Daoy (cell line): Measurements from ENCODE around the gene MRGPRD. TPM values are rescaled to one million over a fixed set of nuclear protein-coding genes. Genes with fewer than 3 reads are reported as not detected.
"Not testable (repeated sequence)": the region's sequence is repeated elsewhere in the genome, so short reads cannot be mapped to it uniquely, and the experiment has no call there.

ENCODE experiments used
- DNase-seq: peaks from one replicate; pipeline ENCODE4 v3.0.0-alpha.2; 2015; ENCODE audit warnings: low read depth
- total RNA-seq: library from RNA; depleted of rRNA; stranded (reverse); fragments of >200 nt; shearing (Covaris generic); gene quantifications from 2 replicates; pipeline ENCODE4 v1.2.3, GENCODE V29; 2014

The MRGPRD gene
- total RNA-seq, 1 experiment from 2014 or later, result not detected

DNA sequence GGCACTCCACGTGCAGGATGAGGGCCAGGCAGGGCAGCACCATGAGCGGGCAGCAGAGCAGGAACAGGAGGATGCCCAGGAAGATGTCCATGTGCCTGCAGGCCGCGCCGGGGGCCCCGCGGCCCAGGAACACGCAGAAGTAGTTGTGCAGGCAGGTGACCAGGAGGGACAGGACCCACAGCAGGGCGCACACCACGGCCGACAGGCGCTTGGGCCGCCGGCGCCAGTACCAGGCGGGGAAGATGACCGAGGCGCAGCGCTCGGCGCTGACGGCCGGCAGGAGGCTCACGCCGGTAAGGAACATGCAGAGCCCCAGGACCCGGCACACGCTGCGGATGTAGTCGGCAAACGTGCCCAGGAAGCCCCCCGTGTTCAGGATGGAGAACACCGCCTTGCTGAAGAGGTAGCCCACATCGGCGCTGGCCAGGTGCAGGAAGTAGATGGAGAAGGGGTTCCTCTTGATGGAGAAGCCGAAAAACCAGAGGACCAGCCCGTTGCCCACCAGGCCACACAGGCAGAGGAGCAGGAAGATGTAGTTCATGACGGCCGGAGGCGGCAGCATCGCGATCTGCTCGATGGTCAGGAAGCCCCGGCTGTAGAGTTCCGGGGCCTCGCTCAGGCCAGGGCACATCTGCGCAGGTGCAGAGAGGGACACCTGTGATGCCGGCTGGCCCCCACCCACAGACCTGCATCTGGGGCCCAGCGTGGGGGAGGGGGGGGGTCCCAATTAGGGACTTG is 25.0 kb upstream of the MRGPRD start:
- DNase-seq, result no peak

DNA sequence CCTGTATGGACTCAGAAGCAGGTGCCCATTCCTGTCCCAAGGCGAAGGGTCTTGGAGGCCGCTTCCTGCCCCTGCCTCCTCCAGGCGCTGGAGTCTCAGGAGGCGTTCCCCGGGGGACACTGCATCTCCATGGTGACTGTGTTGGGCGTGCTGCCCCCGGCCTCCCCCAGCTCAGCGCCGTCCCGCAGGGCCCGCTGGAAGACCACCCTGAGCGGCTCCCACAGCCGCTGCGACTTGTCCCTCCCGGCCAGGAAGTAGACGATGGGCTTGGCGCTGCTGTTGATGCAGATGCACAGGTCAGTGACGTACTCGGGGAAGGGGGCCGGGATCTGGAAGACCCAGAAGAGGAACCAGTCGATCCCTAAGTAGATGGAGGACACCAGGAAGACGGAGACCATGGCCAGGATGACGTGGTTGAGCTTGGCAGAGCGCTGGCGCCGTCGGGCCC is 24.4 kb upstream of the MRGPRD start:
- no peak for DNase-seq

DNA sequence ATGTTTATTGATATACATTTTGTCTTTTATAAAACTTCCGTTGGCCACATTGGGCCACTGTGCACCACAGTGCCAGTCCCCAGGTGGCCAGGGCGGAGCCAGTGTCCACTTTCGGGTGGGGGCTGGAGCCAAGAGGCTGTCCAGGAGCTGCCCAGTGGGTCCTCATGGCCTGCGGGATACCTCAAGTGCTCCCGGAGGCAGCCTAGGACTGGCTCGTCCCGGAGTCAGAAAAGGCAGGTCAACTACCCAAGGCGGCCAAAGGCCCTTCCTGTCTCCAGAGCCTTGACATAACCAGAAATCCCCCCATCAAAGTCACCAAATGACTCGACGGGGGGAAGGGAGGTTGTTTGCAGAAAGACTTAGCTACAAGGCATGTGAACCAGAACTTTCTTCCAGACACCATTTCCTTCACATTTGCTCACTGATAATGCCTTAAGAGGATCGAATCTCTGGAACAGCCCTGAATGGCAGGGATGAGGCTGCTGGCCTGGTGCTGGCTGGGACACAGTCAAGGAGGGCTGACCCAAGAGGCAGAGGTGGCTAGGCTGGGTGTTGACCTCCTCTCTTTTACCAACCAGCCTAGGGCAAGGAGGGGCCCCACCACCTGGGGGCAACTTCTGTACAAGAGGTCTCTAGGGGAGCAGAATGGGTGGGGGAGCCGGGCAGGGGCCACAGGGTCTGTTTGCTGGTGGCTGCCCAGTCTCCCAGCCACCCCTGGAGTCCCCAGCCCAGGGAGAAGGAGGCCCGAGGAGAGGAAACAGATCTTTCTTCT is 23.8 kb upstream of the MRGPRD start:
- DNase-seq, result no peak

DNA sequence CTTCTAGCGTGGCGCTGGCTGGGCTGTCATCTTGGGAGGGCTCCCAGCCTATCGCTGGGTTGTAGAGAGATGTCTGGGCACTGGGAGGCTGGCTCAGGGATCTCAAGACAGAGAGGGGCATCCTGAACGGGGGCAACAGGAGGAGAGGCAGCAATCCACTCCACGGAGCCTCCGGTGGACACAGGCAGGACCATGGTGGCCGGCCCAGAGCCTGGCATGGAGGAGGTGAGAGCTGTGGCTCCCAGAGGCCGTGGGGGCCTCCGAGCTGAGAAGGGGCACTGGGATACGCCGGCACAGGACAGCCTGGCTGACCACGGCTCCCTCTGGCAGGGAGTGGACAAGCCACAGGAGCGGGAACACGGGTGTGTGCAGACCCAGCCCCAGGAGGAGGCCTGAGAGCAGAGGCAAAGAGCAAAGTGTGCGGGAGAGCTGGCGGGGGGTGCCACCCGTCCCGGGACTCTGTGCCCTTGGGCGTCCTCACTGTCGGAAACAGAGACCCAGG is 23.1 kb upstream of the MRGPRD start:
- no peak for DNase-seq

DNA sequence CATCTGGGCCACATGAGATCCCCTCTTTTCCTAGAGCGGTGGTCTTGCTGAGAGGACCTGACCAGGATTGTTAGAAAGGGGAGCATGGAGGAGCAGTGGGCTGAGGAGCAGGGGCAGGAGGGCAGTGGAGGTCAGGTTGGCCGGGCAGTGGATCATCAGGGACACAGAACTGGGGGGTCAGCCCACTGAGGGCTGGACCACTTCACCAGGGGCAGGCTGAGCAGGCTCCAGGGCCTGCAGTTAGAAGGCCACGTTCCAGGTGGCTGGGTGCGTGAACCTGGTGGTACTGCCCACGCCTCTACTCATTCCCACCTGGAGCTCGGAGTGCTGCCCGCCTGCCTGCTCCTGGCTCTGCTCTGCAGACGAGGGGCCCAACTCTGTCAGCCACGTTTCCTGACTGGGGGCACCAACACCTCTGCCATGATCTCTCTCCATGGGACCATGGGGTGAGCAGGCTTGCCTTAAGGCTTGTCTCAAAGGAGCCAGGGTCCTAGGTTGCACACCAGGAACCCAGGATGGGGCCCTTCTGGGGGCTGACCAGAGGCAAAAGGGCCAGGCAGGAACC is 22.6 kb upstream of the MRGPRD start:
- DNase-seq, result no peak

DNA sequence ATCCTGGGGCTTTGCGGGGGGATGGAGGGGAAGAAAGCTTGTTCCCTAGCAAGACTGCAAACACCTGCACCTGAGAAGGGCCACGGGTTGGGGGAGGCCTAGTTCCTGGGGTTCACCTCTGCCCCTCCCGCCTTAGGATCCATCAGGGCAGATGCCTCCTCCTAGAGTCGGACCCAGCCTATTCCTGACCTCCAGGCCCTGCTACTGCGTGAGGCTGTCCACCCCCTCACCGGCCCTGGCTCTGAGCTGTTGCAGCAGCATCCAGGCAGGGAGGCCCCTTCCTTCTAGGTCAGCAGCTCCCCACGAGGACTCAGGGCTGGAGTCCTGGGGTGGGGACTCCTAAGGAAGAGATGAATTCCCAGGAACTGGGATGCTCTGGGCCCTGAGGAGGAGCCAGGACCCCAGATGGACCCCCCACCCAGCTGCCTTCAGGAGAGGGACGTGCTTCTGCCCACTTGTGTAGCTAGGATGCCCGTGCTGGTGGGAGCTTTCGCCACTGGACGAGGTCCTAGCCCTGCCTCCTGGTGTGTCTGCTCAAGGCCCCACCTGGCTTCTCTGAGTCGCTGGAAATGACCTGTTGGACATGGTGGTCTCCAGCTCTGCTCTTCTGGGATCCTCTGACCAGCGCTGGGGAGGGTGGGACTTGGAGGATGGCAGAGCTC is 21.9 kb upstream of the MRGPRD start:
- no peak for DNase-seq

DNA sequence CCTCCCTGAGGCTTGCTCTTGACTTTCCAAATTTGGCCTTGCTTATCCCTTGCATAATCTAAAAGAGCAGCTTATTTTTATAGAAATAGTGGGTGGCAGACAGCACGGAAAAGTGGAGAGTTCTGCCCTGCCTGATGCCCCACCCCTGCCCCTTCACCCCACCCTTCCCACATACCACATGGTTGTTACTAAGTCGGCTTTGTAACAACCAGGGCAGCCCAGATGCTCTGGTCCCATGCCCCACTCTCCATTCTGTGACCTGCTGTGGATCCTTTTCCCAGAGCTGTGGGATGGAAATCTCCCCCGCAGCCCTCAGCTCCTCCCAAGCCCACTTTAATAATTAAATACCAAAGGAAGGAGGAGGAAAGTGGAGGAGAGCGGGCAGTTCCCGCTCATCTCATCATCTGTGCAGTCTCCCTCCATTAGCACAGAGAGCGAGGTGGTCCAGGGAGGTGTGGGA is 21.4 kb upstream of the MRGPRD start:
- DNase-seq, result no peak

DNA sequence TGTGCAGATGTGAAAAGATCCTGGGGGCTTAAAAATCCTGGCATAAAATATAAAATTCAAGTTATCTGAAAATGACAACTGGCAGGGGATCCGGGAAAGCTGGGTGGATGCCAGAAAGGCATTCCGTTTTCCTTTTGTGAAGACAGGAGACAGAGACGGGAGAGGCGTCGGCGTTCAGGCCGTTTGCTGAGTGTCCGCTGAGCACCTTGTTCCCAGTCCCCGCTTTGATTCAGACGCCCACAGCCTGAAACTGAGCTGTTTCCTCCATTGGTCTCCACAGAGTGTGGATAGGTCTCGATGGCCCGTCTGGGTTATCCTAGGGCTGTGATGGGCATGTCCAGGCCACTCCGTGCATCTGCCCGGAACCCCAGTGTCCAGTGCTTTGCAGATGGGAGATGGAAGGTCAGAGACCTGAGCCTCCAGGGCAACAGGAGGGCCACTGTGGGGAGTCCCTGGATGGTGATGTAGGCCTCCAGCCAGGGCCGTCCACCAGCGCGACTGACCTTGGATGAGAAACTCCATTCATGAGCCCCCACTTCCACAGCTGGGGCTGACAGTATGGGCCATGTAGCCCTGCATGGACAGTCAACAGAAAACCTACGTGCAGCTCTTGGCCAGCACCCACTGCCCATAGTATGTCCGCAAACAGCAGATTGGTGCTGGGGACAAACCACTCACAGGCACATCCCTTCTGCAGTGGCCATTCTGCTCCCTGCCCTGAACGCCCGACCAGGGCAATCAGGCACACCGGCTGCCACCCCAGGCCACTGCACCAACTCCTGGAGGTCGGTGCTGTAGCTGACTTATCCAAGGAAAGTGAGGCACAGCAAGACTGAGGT is 20.7 kb upstream of the MRGPRD start:
- DNase-seq, result no peak

DNA sequence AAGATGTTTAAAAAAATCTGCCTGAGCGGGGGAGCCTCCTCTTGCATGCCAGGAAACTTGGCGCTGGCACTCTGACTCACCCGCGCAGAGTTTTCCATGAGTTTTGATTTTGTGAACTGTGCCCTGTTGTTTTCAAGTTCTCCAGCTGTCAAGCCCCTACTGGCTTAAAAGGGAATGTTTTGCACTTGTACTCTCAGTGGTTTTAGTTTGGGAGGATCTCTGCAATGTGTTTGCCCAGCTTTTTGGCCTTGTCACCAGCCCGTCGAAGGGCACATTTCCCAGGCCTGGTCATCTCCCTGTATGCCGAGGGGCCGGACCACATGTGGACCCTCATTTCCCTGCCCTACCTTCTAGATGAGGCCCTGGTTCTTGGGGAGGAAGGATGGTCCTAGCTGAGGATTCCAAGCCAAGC is 20.1 kb upstream of the MRGPRD start:
- peak; percentile 77 for DNase-seq

DNA sequence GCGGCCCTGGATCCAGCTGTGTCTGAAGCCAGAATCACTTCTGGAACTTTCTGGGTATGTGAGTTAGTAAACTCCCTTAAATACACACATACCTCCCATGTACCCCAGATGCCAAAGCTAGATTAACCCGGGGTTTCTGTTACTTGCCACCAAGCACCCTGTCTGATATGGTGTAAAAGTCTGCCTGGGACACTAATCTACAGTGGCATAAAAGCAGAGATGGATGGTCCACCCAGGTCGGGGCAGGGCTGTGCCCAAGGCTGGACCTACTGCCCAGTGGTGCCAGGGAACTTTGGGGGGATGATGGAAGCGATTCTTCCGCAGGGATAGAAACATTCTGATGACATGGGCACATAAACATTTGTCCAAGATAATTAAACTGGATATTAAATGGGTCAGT is 19.6 kb upstream of the MRGPRD start:
- DNase-seq, result no peak

DNA sequence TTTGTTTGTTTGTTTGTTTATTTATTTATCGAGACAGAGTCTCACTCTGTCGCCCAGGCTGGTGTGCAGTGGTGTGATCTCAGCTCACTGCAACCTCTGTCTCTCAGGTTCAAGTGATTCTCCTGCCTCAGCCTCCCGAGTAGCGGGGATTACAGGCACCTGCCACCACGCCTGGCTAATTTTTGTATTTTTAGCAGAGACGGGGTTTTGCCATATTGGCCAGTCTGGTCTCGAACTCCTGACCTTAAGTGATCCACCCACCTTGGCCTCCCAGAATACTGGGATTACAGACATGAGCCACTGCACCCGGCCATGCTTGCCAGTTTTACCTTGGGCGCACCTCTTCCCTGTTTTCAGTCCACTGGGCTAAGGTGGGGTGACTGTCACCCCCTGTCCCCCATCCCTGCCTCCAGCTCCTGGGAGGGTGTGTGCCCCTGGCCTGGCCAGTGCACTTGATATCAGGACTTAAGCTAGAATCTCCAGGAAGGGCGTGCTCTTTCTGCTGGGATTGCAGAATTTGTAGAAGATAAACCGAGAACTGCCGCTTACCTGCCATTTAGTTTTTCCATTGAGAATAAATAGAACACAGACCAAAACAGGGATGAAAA is 19.1 kb upstream of the MRGPRD start:
- not testable (repeated sequence) for DNase-seq

DNA sequence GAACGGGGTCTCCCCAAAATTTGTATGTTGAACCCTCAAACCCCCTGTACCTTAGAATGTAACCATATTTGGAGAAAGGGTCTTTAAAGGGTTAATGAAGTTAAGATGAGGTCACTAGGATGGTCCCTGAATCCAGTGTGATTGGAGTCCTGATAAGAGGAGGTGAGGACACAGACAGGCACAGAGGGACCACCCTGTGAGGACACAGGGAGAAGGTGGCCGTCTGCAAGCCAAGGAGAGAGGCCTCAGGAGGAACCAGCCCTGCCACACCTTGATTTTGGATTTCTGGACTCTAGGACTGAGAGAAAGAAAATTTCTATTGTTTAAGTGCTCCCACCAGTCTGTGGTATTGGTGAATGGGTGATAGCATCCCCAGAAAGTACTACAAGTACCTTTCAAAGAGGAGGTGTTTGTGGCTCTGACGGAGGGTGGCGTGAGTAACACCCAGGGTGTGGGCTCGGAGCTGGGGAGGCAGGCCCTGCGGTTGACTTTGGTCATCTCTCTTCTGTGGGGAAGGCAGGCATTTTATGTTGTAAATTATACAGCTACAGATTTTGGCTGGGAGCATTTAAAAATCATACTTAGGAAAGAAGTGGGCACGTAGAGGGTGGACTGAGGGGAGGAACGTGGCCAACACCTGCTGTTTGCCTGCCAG is 18.4 kb upstream of the MRGPRD start:
- DNase-seq, result no peak

DNA sequence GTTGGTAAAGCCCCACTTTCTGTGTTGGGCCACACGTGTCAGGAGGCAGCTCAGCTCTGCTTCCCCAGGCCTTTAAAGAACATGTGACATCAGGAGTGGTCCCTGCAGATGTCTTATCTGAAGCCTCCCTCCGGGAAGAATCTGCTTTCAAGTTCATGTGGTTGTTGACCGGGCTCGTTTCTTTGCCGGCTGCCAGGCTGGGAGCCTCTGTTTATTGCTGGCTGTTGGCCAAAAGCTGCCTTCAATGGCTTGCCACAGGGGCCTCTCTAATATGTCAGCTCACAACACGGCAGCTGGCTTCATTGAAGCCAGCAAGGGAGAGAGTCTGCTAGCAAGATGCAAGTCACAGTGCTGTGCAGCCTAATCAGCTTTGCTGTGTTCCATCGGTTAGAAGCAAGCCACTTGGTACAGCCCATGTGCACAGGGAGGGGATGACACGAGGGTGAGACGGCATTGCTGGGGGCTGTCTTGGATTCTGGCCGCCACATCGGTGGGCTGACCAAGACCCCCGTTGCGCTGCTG is 17.7 kb upstream of the MRGPRD start:
- DNase-seq, result peak; percentile 32

DNA sequence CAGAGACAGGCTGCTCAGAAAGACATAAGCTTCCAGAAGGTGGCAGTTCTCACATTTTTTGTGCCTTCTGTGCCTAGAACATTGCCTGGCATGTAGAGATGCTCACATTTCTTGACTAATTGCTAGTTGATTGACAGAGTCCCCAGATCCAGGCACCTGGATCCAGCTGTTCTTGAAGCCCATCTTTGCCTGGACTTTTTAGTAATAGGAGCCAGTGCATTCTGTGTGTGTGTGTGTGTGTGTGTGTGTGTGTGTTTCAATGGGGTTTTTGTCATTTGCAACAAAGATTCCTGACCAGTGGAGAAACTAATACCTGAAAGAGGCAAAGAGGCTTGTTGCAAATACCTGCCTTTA is 17.2 kb upstream of the MRGPRD start:
- no peak for DNase-seq

DNA sequence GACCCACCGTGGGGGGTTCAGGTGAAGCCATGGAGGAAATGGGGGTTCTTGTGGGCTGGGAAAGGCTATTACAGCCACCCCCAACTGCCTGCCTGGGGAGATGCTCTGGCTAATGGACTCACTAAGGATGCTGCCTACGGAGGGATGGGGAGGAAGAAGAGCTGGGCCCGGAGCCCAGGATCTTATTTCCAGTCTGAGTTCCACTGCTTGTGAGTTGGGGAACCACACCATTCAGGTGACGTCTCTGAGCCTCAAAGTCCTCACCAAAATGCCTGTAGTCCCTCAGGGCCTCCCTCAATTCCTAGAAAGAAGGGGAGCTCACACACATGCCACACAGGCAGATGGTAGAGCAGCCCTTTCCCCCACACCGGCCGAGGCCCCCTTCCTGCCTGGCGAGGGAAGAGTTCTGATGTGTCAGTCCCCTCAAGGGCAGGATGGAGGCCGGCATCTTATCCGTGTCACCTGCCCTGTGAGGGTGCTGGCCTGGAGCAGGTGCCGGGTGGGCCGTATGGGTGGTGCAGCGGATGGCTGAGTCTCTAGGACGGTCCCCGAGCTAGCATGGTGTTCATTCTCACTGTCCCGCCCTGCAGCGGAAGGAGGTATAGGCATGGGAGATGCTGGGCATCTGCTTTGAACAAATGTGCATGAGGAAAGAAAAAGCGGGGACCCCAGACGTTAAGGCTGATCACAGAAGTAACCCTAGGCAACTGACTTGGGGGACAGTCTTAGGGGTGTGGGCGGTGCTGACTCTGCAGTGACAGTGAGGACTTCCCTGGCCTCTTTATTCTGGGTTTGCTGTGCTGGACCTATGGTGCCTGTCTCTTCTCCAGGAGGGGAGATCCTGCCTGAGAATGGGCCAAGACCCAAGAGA is 16.6 kb upstream of the MRGPRD start:
- no peak for DNase-seq

DNA sequence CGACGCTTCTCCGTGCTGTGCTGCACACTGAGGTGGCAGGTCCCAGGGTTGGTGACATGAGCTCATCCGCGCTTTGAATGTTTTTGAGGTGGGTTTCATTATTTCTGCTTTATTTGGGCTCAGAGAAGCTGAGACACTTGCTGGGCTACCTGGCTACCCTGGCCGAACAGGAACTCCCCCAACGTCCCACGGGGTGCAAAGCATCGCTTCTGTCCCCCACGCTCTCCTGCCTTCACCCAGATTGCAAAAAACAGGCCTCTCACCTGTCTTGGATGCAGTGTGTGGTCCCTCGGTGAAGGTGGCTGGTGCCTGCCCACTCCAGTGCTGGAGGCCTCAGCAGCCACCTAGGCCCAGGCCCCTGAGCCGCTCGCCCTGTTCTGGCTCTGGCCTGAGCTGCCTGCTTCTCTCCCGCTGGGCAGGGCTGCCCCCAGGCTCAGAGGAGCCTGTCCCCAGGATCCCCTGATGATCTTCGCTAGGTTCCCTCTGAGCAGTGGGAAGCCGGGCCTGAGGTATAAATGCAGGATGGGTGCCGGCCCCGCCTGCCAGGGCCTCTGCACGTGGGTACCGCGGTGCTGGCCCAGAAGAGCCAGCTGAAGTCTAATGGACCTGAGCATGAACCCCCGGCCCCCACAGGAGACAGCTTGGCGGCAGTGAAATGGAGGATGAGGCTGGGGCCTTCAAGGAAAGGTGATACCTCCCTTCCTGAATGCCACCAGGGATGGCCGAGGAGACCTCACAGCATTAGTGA is 15.8 kb upstream of the MRGPRD start:
- DNase-seq, result no peak

DNA sequence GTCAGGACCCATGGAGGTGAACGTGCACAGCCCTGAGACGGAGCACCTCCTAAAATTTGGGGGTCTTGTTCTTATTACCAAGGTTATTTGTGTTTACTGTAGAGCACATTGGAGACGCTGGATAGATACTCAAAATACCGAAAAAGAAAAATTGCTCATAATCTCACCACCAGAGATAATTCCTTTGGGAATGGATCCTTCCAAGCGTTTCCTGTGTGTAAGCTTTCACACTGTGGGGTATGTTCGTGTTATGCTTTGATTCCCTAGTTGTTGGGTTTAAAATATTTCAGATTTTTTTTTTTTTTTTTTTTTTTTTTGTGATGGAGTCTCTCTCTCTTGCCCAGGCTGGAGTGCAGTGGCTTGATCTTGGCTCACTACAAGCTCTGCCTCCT is 14.1 kb upstream of the MRGPRD start:
- no peak for DNase-seq

DNA sequence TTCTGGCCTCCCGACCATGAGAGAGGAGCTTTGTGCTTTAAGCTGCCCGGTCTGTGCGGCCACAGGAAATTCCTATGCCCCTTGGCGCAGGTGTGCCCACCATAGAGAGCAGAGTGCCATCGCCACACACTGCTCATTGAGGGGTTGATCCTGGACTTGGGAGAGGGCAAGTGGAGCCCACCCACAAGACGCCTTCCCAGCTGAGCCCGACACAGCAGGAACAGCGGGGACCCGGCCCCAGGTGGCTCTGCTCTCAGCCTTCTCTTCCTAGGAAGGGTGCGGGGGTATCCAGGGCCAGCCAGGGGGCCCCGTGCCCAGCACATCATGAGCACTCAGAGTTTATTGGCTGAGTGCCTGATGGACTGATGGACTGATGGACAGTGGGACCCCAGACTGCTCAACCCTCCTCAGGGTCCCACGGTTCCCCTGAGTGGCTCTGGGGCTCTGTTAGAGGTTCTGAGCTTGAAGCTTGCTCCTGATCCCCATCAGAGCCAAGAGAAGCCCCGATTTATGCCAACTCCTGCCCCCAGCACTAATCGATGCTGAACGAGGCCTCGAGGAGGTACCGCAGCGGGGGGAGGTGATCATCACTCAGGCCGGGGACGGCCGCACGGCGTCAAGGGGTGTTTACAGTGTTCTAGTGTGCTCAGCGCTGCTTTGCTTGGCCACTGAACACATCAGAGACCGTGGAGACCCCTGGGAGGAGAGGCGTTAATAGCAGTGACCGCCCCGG is 13.5 kb upstream of the MRGPRD start:
- DNase-seq, result no peak
